CD4-positive, alpha-beta T cell treated with Interleukin-4 for 4 hours (primary cell): ENCODE data around the gene IL1RAPL1.

Experiments used
- DNase-seq: peaks from one replicate; pipeline ENCODE4 v3.0.0-alpha.2; 2020

IL1RAPL1 gene

GRCh38 chrX:29671421-29671820 lies 1084.2 kb downstream of the IL1RAPL1 start:
- no peak for DNase-seq

DNA sequence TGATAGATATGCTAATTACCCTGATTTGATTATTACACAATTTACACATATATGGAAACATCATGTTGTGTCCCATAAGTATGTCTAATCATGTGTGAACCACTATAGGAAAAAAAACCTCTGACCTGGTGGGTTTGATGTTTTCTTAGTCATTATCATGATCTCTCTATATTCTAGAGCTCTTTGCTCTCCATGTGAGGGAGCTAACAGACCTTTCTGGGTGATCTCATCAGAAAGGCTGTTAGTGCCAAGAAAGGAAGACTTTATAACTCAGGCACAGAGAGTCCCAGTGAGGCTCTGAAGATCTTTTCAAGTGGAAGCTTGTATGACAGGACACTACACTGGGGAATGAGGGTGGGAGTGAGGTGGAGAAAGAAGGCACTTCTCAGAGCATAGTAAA lies 1100.4 kb downstream of the IL1RAPL1 start:
- no peak for DNase-seq

GRCh38 chrX:29690061-29690460 lies 1102.8 kb downstream of the IL1RAPL1 start:
- DNase-seq = no peak

GRCh38 chrX:29691044-29691443 lies 1103.8 kb downstream of the IL1RAPL1 start:
- no peak for DNase-seq

DNA sequence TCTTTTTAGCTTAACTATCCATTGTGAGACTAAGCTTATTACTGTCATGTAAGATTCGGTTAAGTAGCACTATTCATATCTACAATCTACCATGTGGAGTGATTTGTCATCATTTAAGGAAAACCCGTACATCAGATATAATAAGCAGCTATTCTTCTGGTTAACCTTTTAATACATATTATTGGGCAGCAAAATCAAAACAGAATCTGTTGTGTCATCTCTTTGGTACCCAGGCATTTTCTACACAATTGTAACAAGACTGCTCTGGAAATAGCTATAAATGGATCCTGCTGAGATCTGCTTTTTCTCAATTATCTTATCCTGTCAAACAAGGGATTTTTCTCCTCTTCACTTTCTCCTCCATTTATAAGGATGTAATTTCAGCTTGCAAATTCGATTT lies 1106.7 kb downstream of the IL1RAPL1 start:
- no peak for DNase-seq

DNA sequence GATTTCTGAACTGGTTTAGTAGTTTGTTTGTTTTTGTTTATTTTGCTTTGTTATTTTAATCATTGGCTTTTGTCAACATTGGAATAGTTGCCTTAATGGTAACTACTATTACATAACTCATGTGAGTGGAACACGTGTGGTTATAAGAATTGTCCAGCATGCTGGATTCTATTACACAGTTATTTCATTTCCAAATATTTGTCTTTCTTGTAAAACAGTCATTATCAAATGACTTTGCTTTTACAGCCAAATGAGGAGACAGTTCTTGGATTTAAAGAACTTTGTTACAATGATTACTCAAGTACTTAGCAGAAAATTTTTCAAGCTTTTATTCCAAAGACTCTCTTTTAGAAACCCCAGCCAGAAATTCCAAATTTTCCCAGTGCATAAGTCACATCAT lies 1112.0 kb downstream of the IL1RAPL1 start:
- DNase-seq = no peak

DNA sequence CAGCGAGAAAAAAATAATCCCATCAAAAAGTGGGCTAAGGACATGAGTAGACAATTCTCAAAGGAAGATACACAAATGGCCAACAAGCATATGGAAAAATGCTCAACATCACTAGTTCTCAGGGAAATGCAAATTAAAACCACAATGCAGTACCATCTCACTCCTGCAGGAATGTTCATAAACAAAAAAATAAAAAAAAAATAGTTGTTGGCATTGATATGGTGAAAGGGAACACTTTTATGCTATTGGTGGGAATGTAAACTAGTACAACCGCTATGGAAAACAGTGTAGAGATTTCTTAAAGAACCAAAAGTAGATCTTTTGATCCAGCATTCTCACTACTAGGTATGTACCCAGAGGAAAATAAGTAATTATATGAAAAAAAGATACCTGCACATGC lies 1119.8 kb downstream of the IL1RAPL1 start:
- DNase-seq = no peak

- no peak for DNase-seq
Observed at GRCh38 chrX:29721152-29721551, 1133.9 kb downstream of the IL1RAPL1 start.

- no peak for DNase-seq
Observed at GRCh38 chrX:29724316-29724715, 1137.1 kb downstream of the IL1RAPL1 start.

GRCh38 chrX:29726811-29727210 lies 1139.6 kb downstream of the IL1RAPL1 start:
- DNase-seq = no peak

DNA sequence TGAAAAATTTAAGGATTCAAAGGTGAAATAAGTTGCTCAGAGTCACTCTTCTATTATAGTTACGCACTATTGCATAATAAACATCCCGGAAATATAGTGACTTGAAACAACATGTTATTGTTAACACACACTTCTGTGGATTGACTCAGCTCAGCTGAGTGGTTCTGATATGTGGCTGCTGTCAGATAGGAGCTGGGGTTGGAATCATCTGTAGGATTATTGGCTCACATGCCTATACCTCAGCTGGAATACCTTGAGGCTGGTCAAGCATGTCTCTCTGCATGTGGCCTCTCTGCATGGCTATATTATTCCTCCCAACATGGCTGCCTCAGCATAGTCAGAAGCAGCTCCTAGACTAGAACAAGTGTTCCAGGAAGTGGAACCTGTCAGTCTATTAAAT lies 1141.4 kb downstream of the IL1RAPL1 start:
- DNase-seq = no peak

DNA sequence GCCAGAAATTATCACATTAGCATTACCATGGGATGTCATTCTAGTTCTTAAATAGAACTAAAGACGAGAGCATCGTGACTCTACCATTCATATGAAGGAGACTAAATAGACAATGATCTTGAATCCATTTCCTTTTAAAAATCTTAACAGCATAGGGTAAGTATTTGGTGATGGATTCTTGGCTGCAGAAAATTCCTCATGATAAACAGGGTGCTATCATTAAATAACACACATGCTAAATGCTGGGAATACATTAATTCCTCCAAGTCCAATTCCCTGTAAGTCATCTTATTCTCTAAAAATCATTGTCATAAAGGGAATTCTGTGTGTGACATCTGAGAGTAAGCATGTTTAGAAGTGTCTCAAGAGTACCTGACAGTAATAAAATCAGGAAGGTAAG lies 1157.7 kb downstream of the IL1RAPL1 start:
- no peak for DNase-seq

DNA sequence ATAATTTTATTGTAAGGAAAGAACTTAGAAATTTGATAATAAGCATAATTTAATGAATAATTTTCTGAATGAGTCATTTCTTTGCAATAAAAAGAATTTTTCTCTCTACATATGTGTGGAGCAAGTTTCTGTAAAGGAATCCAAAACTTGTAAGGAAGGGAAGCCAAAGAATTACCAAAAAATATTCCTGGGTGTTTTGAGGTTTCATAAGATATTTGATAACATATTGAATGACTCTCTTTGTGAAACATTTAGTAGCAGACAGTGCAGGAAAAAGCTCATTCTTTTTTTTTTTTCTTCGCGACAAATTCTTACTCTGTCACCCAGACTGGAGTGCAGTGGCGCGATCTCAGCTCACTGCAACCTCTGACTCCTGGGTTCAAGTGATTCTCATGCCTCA lies 1159.1 kb downstream of the IL1RAPL1 start:
- DNase-seq = no peak

- DNase-seq = no peak
Observed at GRCh38 chrX:29762006-29762405, 1174.8 kb downstream of the IL1RAPL1 start.

- no peak for DNase-seq
Observed at GRCh38 chrX:29775890-29776289, 1188.6 kb downstream of the IL1RAPL1 start.

GRCh38 chrX:29787656-29788055 lies 1200.4 kb downstream of the IL1RAPL1 start:
- no peak for DNase-seq

GRCh38 chrX:29788991-29789699 lies 1201.9 kb downstream of the IL1RAPL1 start:
- DNase-seq = no peak

DNA sequence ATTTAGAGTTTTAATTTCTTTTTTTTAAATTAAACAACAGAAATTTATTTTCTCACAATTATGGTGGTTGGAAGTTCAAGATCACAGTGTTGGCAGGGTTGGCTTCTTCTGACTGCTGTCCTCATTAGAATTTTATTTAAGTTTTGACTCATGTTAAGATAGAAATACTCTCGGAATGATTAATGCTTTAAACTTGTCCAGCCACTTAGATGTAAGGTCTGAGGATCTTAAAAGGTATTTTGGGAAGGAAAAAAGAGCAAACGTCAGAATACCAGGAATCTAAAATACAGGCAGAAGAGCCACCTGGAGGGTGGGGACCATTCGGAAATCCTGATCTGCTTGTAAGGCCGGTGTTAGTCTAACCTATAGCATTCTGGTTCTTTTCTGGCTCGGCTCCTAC lies 1205.1 kb downstream of the IL1RAPL1 start:
- DNase-seq = no peak

- no peak for DNase-seq
Observed at GRCh38 chrX:29797156-29797555, 1209.9 kb downstream of the IL1RAPL1 start.

DNA sequence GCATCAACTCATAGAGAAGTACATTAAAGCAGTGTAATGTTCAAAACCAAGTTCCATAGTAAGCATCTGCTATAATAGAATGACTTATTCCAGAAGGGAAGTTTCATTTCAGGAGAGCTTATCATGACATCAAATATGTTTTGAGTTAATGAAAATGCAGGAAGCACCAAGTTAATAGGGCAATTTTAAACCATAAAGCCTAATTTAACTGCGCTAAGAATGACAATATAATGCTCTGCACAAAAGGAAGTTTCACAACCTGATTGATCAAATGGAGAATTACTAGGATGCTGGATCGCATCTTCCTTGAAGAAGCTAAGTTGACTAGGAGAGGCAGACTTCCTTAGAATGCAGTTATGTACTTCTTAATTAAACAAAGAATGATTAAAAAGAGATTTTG lies 1211.2 kb downstream of the IL1RAPL1 start:
- DNase-seq = no peak

GRCh38 chrX:29813174-29813573 lies 1225.9 kb downstream of the IL1RAPL1 start:
- no peak for DNase-seq

DNA sequence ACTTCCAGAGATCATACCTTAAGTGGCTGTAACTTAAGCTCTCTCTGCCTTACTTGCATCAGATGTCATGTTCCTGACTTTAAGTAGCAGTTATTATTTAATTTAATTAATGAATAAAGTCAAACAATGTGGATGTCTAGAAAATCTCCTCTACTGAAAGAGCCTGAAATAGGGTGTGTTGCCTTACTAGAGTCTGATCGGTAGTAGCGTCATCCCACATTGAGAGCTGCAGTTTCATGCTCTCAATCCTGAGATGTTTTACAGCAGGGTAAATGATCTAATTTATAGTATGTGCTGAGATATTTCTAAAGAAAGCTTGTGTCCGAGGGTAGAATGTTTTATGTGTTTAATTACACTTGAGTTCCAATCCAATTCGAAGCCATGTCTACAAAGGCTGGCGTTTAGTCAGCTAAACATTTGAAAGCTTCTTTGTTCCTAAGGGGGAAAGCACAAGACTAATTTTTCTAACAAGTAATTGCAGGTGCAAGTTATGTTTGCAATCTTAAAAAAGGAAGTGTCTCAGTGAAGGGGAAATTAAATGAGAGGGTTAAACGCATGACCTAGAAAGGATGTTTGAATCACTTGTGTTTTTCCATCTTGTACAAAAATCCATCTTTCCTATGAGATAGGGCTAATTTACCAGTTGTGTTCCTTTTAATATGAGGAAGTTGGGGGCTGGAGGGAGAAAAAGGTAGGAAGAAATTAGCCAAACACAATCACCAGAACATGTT lies 1237.1 kb downstream of the IL1RAPL1 start:
- no peak for DNase-seq

DNA sequence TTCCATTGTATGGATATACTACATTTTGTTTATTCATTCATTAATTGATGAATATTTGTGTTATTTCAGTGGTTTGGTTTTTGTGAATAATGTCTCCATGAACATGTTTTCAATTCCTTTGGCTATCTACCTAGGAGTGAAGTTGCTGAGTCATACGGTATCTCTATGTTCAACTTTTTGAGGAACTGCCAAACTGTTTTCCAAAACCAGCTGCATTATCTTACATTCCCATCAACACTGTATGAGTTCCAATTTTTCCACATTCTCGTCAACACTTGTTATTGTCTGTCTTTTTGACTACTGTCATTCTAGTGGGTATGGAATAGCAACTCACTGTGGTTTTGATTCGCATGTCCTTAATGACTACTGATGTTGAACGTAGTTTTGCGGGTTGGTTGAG lies 1239.5 kb downstream of the IL1RAPL1 start:
- DNase-seq = no peak

DNA sequence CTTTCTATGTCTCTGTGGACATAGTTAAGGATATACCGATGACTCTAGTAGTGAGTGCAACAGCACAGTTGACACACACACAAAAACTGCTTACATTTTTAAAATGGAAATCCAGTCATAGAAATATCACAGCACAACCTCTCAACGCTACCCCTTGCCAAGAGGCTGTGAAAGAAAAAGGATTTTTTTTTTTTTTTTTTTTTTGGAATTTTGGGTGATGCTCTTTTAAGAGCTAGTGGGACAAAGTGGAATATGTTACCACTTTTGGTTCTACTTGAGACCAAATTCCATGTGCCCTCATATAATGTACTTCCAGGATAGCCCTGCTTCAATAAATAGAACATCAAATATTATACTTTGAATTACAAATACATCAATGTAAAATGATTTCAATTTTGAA lies 1247.1 kb downstream of the IL1RAPL1 start:
- no peak for DNase-seq

DNA sequence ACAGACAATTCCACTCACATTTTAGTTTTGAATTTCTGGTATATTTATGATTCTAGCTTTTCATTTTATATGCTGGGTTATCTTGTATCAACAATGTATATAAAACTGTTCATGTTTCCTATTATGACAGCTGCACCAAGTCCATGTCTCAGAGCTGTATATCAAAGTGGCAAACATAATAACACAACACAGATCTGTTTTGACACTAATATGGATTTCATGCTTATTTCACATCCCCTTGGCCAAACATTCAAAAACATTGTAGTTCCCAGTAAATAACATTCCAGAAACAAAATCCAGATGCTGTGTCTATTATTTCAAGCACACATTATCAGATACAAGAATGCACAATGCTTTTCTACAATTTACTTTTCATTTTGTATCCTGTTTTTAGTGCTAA lies 1247.5 kb downstream of the IL1RAPL1 start:
- no peak for DNase-seq
